GM04504 (cell line): ENCODE results near the gene RNF14.

Experiments
- DNase-seq: peaks from one replicate; pipeline ENCODE4 v3.0.0-alpha.2; 2012; ENCODE audit warnings: low read depth

RNF14 gene

DNA sequence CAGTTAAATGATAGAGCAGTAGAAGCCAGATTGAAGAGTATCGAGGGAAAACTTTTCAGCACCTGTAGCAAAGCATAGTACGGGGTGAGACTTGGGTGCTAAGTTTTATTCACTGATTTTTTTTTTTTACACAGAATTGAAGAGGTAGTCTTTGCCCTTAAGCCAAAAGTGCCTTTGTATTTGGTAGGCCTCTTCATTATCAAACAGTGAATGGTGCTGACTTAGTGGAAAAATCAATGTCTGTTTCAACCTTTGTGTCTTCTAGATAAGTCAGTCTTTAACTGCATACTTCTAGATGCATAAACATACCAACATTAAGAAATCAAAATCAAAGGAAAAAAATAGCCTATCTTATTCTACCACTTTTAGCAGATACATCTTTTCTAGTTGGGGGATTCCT lies 13.7 kb downstream of the RNF14 start:
- DNase-seq, result no peak

DNA sequence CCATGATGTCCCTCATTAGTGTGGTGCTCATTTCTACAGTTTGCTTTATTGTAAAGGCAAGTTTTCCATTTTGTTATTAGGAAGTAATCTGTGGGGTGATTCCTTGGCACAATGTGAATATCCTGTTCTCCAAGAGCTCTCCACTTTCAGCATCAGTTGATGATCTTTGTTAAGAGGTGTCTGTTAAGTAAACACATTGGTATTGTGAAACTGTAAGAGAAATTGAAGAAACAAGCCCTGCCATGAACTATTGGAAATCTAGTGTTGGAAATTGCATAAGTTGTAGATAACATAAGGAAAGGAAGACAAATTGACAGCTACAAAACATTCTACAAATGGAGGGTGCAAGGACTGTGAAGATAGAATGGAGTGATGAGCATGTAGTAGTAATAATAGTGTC lies 17.2 kb downstream of the RNF14 start:
- no peak for DNase-seq

DNA sequence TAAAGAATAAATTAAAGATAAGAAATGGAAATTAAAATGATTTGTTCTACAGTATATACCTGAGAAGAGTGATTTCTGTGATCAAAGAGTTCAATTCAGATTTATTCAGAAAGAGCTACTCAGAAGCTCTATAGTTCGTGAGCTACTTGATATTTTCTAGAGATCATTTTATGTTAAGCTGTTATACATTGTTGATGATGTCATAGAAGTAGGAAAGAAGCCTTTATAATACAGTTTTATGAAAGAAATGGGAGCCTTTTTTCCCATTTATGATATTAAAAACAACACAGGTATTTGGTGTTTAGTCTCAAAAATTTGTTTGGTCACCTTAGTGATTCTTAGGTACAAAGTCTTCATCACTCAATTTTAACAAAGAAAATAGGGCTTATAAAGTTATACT lies 20.8 kb downstream of the RNF14 start:
- no peak for DNase-seq

DNA sequence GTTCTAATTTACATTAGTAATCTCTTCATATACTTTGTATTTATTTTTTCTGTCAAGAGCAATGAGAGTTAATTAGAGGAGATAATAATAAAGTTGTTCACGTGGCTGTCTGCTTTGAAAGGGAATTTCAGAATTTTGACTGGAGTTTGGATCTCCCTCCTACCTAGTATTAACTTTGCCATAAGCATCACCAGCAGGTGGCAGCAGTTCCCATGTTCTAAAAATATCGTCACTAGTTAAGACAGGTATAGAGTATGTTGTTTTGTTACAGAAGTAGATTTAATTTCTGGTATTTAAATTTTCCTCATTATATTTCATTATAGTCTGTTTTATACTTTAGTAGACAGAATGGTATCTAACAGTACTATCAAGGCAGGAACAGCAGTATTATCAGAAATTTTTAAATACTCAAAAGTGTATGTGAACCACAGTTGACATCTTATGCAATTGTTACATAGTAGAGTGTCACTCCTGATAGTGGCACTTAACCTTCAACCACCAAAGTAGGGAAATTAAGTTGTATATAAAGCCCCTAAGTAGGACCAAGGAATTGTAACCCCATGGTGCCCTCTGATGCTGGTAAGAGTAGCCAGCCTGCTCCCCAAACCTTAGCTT lies 23.6 kb downstream of the RNF14 start:
- DNase-seq, result peak; percentile 37

DNA sequence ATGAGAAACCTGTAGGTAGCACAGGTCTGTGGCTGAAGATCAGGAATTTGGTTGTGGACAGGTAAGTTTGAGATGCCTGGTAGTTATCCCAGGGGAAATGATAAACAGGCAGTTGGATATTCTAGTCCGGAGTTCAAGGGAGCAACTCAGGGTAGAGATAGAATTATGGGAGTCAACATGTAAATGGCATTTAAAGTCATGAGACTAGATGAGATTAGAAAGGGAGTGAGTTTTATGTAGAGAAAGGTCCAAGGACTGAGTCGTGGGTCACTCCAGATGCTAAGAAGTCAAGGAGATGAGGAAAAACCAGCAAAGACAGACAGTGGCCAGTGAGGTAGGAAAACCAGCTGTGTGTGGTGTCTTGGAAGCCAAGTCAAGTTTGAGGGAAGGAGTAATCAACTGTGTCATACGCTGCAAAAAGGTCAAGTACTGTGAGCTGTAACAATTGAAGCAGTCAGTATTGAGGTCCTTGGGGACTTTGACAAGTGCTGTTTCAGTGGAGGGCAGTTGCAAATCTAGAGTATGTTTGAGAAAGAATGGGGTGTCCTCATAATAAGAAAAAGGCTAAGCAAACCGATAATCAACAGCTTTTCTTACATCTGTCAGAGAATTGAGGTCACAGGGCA lies 25.7 kb downstream of the RNF14 start:
- DNase-seq, result no peak

DNA sequence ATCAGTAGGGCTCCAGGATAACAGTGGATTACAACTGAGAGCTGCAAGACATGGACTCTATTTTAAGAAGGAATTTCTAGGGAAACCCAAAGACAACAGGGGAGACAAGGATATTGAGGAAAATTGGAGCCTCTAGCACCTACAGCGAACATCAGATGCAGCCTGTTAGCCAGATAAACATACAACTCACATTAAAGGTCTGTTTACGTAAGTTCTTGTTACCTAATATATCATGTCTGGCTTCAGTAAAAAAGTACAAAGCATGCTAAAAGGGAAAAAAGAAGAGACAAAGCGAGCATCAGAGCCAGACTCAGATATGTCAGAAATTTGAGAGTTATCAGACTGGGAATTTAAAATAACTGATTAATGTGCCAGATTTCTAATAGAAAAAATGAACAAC lies 26.8 kb downstream of the RNF14 start:
- no peak for DNase-seq

DNA sequence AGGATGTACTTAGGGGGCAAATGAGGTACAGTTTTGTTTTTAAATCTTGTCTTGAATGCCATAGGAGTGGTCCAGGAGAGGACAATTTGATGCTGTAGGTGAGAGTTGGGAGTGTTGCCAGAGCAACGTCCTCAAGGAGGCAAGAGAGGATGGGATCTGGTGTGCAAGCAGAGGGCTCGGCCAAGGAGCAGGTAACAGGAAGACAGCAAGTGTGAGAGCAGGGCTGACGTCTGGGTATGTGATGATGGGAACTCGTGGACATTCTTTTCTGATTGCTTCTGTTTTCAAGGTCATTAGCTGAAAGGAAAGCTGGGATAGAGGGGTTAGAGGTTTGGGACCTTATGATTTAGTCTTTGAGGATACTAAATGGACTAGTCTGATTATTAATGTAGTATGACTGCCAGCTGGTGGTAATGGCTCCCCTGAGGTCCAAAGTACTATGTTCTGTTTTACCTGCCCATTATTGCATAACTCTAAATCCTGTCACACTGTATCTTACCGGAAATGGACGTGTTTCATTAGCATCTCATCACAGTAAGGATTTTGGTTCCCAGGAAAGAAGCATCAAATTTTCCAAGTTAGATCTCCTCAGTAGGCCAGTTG lies 28.6 kb downstream of the RNF14 start:
- DNase-seq, result no peak

DNA sequence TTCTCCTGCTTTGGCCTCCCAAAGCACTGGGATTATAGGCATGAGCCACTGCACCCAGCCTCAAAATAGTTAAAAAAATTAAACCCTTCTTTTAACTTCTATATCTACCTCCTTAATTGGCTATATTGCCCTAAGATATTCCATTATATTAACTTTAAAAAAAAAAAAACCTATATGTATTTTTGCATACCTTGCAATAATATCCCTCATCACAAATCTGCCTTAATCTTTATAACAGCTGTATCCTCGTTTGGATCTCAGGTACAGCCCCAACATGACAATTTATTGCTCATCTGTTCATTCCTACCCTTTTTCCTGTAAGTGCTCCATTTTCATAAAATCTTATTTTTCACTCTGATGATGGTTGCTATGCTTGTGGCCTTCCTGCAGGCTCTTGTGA lies 31.3 kb downstream of the RNF14 start:
- no peak for DNase-seq

DNA sequence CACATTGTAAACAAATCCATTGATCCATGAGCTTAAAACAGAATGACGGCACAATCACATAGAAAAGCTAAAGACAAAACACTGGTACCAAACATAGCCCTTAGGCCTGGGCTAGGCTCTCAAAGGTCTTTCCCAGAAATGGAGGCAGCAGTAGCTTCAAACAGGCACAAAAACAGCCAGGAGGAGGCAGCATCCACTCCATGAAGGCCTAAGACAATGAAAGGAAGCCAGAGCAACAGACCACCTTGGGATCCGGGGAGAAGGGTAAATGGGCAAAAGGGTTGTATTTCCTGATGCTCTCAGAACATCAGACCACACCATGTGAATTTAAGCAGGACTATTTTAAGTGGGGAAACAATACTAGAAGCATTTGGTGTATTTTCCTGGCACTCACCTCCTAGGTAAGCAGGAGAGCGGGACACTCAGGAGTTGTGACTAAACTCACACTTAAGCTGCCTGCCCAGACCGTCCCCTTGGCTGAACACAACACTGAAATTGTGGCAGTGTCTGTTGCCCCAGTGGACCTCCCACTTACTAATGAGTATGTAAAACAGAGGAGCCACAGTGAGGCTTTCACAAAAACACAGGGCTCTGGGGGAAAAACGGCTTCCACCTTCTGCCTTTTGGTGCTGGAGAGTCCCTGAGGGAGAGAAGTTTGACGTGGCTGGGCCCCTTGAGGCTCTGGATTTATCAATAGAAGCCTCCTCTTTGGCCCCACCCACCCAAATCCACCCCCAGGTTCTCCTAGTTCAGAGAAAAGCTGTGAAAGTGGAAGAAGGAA lies 32.0 kb downstream of the RNF14 start:
- no peak for DNase-seq

DNA sequence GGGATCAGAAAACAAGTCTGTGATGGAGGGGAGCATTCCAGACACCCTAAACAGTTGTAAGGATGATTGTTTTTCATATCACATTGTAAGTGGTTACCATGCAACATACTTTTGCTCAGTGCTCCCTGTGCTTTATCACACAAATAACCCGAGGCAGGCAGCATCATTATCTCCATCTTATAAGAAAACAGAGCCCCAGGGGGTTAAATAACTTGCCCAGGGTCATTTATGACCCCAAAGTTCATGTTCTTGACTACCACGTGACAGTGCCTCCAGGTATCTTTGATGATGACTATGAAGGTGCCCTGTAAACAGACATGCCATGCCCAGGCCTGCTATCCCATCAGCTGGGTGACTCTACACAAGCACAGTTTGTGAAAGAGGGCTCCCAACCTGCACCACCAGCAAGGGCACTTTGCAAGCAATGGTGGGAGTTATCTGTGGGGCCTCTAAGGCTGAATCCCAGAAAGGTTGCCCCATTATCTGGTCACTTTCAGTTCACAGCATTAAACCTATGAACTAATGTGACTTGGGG lies 34.4 kb downstream of the RNF14 start:
- no peak for DNase-seq

DNA sequence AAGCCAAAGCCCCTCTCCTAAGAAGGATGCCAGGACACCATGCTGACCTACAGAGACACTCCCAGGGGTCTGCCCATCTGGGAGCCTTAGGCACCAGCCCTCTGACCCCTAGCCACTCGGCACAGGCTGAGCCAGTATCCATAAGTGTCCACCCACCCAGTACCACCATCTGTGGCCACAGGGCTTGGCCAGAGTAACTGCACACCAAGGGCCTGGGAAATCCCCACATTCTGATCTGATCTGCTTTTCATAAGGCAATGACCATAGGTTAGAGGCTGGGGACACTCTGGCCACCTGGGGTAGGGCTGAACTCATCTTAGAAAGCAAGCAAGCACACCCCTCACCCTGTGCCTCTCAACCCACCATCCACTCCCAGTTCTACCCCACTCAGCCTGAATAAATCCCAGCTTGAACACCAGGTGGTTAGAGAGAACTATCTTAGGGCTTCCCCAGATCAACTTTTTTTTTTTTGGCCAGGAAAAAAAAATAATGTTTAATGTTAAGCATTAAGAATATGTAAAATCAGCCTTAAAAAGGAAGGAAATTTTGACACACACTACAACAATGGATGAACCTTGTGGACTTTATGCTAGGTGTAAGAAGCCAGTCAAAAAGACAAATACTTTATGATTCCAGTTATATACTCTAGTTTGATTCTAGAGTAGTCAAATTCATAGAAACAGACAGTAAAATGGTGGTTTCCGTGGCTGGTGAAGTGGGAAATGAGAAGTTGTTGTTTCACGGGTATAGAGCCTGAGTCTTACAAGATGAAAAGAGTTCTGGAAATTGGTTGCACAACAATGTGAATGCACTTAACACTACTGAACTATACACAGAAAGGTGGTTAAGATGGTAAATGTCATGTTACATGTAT lies 37.7 kb downstream of the RNF14 start:
- no peak for DNase-seq

DNA sequence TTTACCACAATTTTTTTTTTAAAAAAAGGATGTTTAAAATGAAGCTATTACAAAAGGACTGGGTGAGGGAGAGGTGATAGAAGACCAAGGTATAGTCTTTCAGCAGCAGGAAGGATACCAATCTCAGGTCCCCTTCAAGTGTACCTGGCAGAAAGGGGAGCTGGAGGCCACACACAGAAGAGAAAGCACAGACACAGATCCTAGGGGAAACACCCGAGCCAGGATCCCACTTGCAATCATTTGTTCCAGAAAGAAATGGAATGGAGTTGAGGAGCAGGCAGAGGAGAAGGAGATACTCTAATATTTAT lies 38.3 kb downstream of the RNF14 start:
- DNase-seq, result no peak

DNA sequence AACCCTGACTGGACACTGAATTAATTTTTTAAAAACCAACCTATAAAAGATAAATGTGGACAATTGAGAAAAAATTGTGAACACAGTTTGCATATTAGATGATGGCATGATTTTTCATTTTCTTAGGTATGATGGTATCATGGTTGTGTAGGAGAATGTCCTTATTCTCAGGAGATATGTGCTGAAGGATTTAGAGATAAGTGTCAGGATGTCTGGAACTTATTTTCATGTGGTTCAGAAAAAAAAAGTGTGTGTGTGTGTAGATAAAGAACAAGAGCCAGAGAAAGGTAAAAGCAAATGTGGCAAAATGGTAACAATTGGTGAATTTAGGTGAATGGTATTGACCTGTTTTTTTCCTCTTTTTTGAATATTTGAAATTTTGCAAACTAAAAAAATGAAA lies 39.9 kb downstream of the RNF14 start:
- DNase-seq, result no peak

DNA sequence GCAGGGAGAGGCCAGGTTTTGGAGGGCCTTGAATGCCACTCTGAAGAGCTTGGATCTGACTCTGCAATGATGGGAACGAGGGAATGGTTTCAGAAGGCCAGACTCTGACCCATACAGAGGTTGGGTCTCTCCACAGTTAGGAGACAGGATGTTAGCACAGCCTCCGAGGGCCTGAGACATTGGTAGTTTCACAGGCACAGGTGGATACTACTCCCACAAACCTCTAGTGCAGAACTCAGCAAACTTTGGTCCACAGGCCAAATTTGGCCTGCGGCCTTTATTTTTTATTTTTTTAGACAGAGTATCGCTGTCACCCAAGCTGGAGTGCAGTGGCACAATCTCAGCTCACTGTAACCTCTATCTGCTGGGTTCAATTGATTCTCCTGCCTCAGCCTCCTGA lies 41.0 kb downstream of the RNF14 start:
- DNase-seq, result no peak

DNA sequence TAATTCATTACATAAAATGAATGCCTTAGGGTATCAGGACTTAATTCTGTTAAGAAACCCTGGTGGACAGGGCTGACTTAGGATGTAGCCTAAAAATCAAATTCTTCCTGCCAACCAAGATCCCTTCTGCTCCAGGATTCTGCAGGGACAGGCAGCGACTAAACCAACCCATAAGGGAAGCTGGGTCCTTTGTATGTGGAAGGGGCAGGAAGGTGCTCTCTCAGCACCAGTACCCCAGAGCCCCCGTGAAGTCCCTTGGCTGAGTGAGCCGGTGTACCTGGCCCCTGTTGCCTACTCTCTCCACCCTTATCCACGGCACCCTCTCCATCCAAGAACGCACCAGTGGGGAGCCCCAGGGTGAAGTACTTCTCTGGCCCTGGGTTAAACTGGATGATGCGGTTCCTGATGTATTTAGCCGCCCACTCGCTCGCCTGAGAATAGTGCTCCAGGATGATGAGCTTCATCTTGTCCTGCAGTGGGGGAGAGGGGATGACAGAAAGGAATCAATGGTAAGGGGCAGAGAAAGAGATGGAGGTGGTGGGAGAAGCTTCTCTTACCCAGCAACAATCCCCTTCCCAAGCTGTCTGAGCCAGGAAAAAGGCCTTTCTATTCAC lies 42.8 kb downstream of the RNF14 start:
- DNase-seq, result no peak

DNA sequence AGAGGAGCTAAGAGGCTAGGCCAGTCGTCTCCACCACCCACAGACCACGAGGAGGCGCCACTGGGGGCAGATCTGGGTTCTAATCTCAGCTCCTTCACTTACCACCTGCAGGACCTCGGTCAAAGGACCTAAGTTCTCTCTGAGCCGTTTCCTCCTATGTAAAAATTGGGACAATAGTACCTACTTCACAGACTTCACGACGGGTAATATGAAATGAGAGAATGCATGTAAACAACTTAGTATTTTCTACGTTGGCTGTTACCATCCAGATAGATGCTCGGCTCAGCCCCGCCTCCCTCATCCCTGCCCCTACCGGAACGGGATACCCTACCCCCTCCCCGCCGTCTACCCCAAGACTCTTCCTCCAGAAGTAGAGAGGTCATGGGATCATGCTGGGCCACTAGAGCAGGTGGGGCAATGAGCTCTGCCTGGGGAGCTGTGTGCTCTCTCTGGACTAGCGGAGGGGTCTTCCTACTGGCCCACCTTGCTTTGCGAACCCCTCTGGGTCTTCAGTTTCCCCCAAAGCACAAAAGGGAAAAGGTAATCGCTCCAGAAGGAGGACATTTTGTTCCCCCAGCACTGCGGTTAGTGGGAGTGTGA lies 43.4 kb downstream of the RNF14 start:
- no peak for DNase-seq

DNA sequence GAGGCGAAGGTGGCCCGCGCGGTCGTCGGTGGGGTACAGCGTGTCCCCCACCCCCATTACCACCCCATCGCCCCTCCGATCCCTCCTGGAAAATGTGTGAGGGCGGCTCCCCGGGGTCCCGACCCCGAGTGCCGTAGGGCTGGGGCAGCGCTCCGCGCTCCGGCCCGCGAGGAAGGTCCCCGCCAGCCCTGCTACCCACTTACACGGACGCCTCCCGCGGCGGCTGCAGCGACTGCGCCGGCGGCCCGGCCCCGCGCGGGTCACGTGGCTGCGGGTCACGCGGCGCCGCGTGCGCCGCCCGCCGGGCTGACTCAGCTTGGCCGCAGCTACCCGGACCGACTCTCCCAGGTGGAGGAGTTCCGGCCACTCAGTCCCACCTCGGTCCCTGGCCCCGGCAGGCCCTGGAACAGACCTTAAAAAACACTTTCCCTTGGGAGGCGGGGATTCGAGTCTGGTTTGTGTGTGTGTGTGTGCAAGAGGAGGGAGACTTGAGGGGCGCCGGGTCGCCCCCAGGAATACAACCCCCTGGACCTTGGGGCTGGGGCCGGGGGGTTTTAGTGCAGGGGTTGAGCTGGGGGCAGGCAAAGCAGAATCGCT lies 44.0 kb downstream of the RNF14 start, which contains the start of gene GNPDA1:
GNPDA1 (minus strand) TSS at position 236 of the 597 bp plus-strand sequence. CDS start 992 bp downstream, outside the sequence.
- peak; percentile 44 for DNase-seq

DNA sequence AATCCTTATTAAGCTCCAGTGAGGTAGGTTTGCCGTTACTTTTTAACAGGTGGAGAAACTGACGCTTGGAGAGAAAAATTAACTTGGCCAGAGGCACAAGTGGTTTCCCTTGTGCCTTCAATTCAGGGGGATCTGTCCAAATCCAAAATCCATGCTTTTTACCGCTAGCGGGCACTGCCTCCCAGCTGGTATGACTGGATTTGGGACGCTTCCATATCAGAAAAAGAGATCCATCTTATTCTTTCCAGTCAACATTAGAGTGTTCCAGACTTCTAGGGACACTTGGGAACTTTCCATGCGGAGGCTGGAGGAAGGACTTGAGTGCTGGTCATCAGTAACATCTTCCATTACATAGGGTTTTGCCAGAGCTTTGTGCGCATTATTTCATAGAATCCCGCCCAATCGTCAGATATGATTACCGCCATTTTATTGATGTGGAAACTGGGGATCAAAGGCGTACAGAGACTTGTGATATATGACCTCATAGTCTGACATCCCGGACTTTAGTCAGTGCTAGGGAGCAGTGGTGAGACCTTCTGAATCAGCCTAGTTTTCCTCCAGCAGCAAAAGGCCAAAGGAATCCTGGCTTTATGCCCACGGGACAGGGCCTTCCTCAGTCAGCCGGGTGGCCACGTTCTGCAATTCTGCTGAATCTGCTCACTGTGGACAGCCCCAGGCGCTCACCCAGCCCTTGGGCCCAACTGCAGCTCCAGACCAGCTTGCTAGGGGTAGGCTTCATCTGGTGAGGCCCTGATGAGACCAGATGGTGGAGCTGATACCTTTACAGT lies 45.0 kb downstream of the RNF14 start:
- DNase-seq, result peak; percentile 55

DNA sequence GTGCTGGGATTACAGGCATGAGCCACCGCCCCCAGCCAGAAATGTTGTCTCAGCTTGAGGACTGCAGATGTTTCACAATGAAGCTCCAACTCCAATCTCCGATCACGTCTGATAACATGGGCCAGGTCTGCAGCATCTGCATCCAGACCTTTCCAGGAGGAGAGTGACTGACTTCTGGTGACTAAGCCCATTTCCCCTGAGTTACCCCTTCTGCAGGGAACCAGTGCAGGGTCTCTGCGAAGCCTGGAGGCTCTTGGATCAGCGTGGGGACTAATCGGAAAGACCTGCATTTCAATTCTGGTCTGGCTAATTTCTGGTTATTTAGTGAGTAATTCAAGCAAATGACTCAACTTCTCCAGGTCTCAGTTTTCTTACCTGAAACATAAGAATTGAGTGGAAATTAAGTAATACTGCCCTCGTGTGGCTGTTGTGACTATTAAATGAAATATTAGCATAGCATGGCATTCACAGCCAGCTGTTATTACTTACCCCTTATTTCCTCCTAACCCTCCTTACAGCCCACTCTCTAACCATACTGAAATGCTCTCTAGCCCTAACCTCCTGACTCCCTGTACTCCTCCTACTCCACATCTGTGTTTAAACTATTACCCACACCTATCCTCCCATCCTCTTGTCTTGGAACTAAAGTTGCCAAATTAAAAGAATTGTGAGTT lies 46.1 kb downstream of the RNF14 start:
- no peak for DNase-seq
